BJ (cell line): ENCODE results near the gene DCTN4. TPM values are rescaled to one million over a fixed set of nuclear protein-coding genes. Genes with fewer than 3 reads are reported as not detected.

Experiments used
- CTCF ChIA-PET: fragments of 350-600 bp; formaldehyde crosslinking; extraction: SDS; loops from one replicate; lab custom pipeline; 2021; ENCODE audit warnings: antibody characterized with exemption, inconsistent platforms; lab: Yijun Ruan, JAX
- POLR2A ChIA-PET: fragments of 300-600 bp; sonication (Branson Sonifier 250); formaldehyde crosslinking; extraction: SDS; loops from one replicate; lab custom pipeline; 2021; ENCODE audit warnings: antibody characterized with exemption; lab: Charles Lee
- DNase-seq: peaks from one replicate; pipeline ENCODE4 v3.0.0-alpha.2; 2011; ENCODE audit warnings: low read depth
- H3K27me3 ChIP-seq: 2 replicates; pipeline ENCODE4 v1.6.0; 2011; ENCODE audit warnings: low read length; ENCODE audit not compliant: control insufficient read depth, insufficient read depth
- H3K36me3 ChIP-seq: 2 replicates; pipeline ENCODE4 v1.5.1; 2011; ENCODE audit warnings: low read length; ENCODE audit not compliant: control insufficient read depth, insufficient read depth
- H3K4me3 ChIP-seq: 2 replicates; pipeline ENCODE4 v1.5.1; 2011; ENCODE audit warnings: low read depth, mild to moderate bottlenecking, control low read depth, low read length
- CTCF ChIP-seq: IDR thresholded peaks from 2 replicates; pipeline ENCODE4 v1.5.1; 2011; ENCODE audit warnings: low read depth, mild to moderate bottlenecking, control low read depth, inconsistent platforms, low read length, moderate library complexity; ENCODE audit not compliant: insufficient read depth
- polyA plus RNA-seq: library from polyadenylated mRNA; depleted of rRNA; stranded (reverse); fragments of >200 nt; gene quantifications from 2 replicates; pipeline ENCODE4 v1.2.3, GENCODE V29; 2011

Gene DCTN4
- polyA plus RNA-seq, 1 experiment, result 50.2 TPM

- no peak for TF ChIP-seq CTCF
- CTCF ChIA-PET, result interaction anchor here (0.6 to 4.7 kb wide), 6 partner anchors 9 to 427 kb away, joined by 3 to 36 read pairs (median 4); partner anchors contain the start of genes IRGM and SMIM3
- Histone ChIP-seq H3K27me3 (no peaks in the 10 kb centered on the region), H3K36me3 (no peaks in the 10 kb centered on the region), H3K4me3 (no peak overlapping the region)
- POLR2A ChIA-PET, result no interaction called here
- no peak for DNase-seq
Observed at GRCh38 chr5:150788977-150789376, 30.2 kb upstream of the DCTN4 start.

GRCh38 chr5:150787656-150788055 lies 28.8 kb upstream of the DCTN4 start:
- CTCF ChIA-PET, result interaction anchor here (1.4 to 1.8 kb wide), 4 partner anchors 9 to 59 kb away, joined by 3 to 13 read pairs (median 4); partner anchors contain the start of genes IRGM and SMIM3

GRCh38 chr5:150786876-150787275 lies 28.1 kb upstream of the DCTN4 start:
- no peak for TF ChIP-seq CTCF

More at GRCh38 chr5:150787656-150788055, 28.8 kb upstream of the DCTN4 start:
- H3K36me3 ChIP-seq, result no peaks in the 10 kb centered on the region
- POLR2A ChIA-PET, result no interaction called here
- H3K4me3 ChIP-seq, result no peak overlapping the region
- no peak for DNase-seq
- H3K27me3 ChIP-seq, result no peaks in the 10 kb centered on the region
- TF ChIP-seq CTCF, result no peak

GRCh38 chr5:150785950-150786349 lies 27.1 kb upstream of the DCTN4 start:
- H3K36me3 ChIP-seq, result no peaks in the 10 kb centered on the region
- CTCF ChIA-PET, result interaction anchor here (1.4 to 1.8 kb wide), 2 partner anchors 15 to 61 kb away, joined by 4 to 13 read pairs; no protein-coding TSS in a partner anchor
- POLR2A ChIA-PET, result no interaction called here
- no peak for DNase-seq
- no peaks in the 10 kb centered on the region for H3K27me3 ChIP-seq
- no peak for TF ChIP-seq CTCF
- no peak overlapping the region for H3K4me3 ChIP-seq

More at GRCh38 chr5:150786876-150787275, 28.1 kb upstream of the DCTN4 start:
- Histone ChIP-seq H3K36me3 (no peaks in the 10 kb centered on the region), H3K27me3 (no peaks in the 10 kb centered on the region), H3K4me3 (no peak overlapping the region)
- no peak for DNase-seq
- CTCF ChIA-PET, result interaction anchor here (1.4 to 1.8 kb wide), 3 partner anchors 8 to 60 kb away, joined by 4 to 13 read pairs (median 5); partner anchors contain the start of gene SMIM3
- POLR2A ChIA-PET, result no interaction called here

- no peak overlapping the region for H3K4me3 ChIP-seq
- H3K27me3 ChIP-seq, result no peaks in the 10 kb centered on the region
- no peak for TF ChIP-seq CTCF
- ChIA-PET POLR2A (interaction anchor here (0.7 to 1.1 kb wide), 6 partner anchors 16 to 310 kb away, joined by 5 to 21 read pairs (median 10); partner anchors contain the start of gene RBM22), CTCF (interaction anchor here (1.2 to 1.6 kb wide), 4 partner anchors 15 to 83 kb away, joined by 4 to 10 read pairs (median 5); partner anchors contain the start of gene RBM22)
- H3K36me3 ChIP-seq, result no peaks in the 10 kb centered on the region
- peak; percentile 96 for DNase-seq
Observed at GRCh38 chr5:150783422-150783928, 24.7 kb upstream of the DCTN4 start.
